GM12891 (cell line): ENCODE data around the gene ABT1.

ENCODE experiments used
- DNase-seq: peaks from one replicate; pipeline ENCODE4 v3.0.0; 2011; ENCODE audit warnings: low spot score; ENCODE audit not compliant: insufficient read length
- FAIRE-seq: peaks from 2 replicates; lab custom pipeline; 2011; peaks lifted over from hg19 to GRCh38; lab: Jason Lieb, UNC
- PAX5 ChIP-seq: IDR thresholded peaks from 2 replicates; pipeline ENCODE4 v1.6.1; 2011; ENCODE audit warnings: low read length, moderate library complexity, mild to moderate bottlenecking; ENCODE audit not compliant: insufficient read depth, severe bottlenecking
- POLR2A ChIP-seq: IDR thresholded peaks from 2 replicates; pipeline ENCODE4 v1.6.1; 2011; ENCODE audit warnings: low read depth, low read length, control low read depth
- POLR2AphosphoS5 ChIP-seq: IDR thresholded peaks from 2 replicates; pipeline ENCODE4 v1.6.1; 2011; ENCODE audit warnings: low read depth, low read length, control low read depth
- POU2F2 ChIP-seq: IDR thresholded peaks from 2 replicates; pipeline ENCODE4 v1.6.1; 2011; ENCODE audit warnings: low read depth, mild to moderate bottlenecking, control low read depth, low read length, moderate library complexity
- SPI1 ChIP-seq: IDR thresholded peaks from 2 replicates; pipeline ENCODE4 v1.6.1; 2011; ENCODE audit warnings: low read depth, low read length, control low read depth
- TAF1 ChIP-seq: IDR thresholded peaks from 2 replicates; pipeline ENCODE4 v1.6.1; 2011; ENCODE audit warnings: low read depth, low read length, control low read depth

The ABT1 gene

GRCh38 chr6:26600759-26601158, 4.0 kb downstream of the ABT1 start:
- DNase-seq (no peak), FAIRE-seq (no peak)
- TF ChIP-seq POU2F2, result no peak

GRCh38 chr6:26602262-26602661, 5.5 kb downstream of the ABT1 start:
- DNase-seq (no peak), FAIRE-seq (no peak)
- TF ChIP-seq POU2F2, result no peak
- no peak for TF ChIP-seq TAF1
- TF ChIP-seq PAX5, result no peak
- TF ChIP-seq POLR2A, result no peak
- no peak for TF ChIP-seq POLR2AphosphoS5
- TF ChIP-seq SPI1, result no peak

- no peak for DNase-seq
- TF ChIP-seq SPI1 (no peak), POLR2A (no peak), POLR2AphosphoS5 (no peak), PAX5 (no peak), TAF1 (no peak), POU2F2 (no peak)
- FAIRE-seq, result peak; percentile 5
Observed at GRCh38 chr6:26604026-26604425, 7.3 kb downstream of the ABT1 start.

- no peak for DNase-seq
- FAIRE-seq, result no peak
- no peak for TF ChIP-seq TAF1
- TF ChIP-seq POU2F2, result no peak
- no peak for TF ChIP-seq PAX5
- no peak for TF ChIP-seq POLR2A
- no peak for TF ChIP-seq POLR2AphosphoS5
- no peak for TF ChIP-seq SPI1
Observed at GRCh38 chr6:26604797-26605196, 8.0 kb downstream of the ABT1 start.

GRCh38 chr6:26607434-26608230, 10.9 kb downstream of the ABT1 start:
- peak; percentile 72 for FAIRE-seq
- DNase-seq, result no peak
- TF ChIP-seq PAX5, result no peak
- TF ChIP-seq POU2F2, result no peak
- TF ChIP-seq SPI1, result no peak
- no peak for TF ChIP-seq POLR2A
- no peak for TF ChIP-seq POLR2AphosphoS5
- TF ChIP-seq TAF1, result no peak

- no peak for DNase-seq
- FAIRE-seq, result no peak
- TF ChIP-seq PAX5 (no peak), POLR2AphosphoS5 (no peak), SPI1 (no peak), POU2F2 (no peak), TAF1 (no peak), POLR2A (no peak)
Observed at GRCh38 chr6:26609463-26609862, 12.7 kb downstream of the ABT1 start.

- no peak for TF ChIP-seq POLR2A
- no peak for TF ChIP-seq SPI1
- FAIRE-seq (no peak), DNase-seq (no peak)
Observed at GRCh38 chr6:26611599-26611998, 14.8 kb downstream of the ABT1 start.

GRCh38 chr6:26613201-26613600, 16.4 kb downstream of the ABT1 start:
- no peak for TF ChIP-seq POU2F2
- TF ChIP-seq POLR2AphosphoS5, result no peak
- no peak for TF ChIP-seq PAX5
- TF ChIP-seq POLR2A, result no peak
- no peak for TF ChIP-seq TAF1
- TF ChIP-seq SPI1, result no peak
- FAIRE-seq, result no peak
- DNase-seq, result no peak

GRCh38 chr6:26613689-26614683, 17.2 kb downstream of the ABT1 start:
- no peak for FAIRE-seq
- TF ChIP-seq POU2F2, result no peak
- TF ChIP-seq PAX5, result no peak
- TF ChIP-seq POLR2A, result no peak
- no peak for TF ChIP-seq SPI1
- TF ChIP-seq TAF1, result no peak
- TF ChIP-seq POLR2AphosphoS5, result no peak
- DNase-seq, result no peak
